Epithelial cell of alveolus of lung (primary cell): Measurements from ENCODE around the gene C1orf174. TPM values are rescaled to one million over a fixed set of nuclear protein-coding genes. Genes with fewer than 3 reads are reported as not detected.

ENCODE experiments used
- total RNA-seq: library from RNA; depleted of rRNA; stranded (reverse); fragments of >200 nt; gene quantifications from 2 replicates; pipeline ENCODE4 v1.2.1, GENCODE V29; 2015

C1orf174 gene
- 22.0 and 24.6 TPM in 2 replicates for total RNA-seq

GRCh38 chr1:3900150-3900968 is at the start of gene C1orf174:
Gene C1orf174 (minus strand): TSS chr1:3900272. CDS start chr1:3900186, 86 bp downstream.

GRCh38 chr1:3856923-3857790 is 42.9 kb downstream of the C1orf174 start, which contains the start of the genes CEP104 and DFFB:
Gene CEP104 (minus strand): TSS chr1:3857211. CDS start chr1:3852407, 4,804 bp downstream.
Gene DFFB (plus strand): TSS chr1:3857476. CDS start chr1:3857604, 128 bp downstream.

Other genes starting within 250 kb of the C1orf174 start
- gene TP73, start 247.8 kb downstream of the C1orf174 start, total RNA-seq, result 0.16 and 0.26 TPM in 2 replicates
- not detected in 2 replicates for gene CCDC27, start 147.8 kb downstream of the C1orf174 start, total RNA-seq
- gene SMIM1, start 127.5 kb downstream of the C1orf174 start, total RNA-seq, result 0.39 and 19.9 TPM in 2 replicates
- 29.4 and 30.9 TPM in 2 replicates for gene LRRC47, start 103.8 kb downstream of the C1orf174 start, total RNA-seq
- gene CEP104, start 43.1 kb downstream of the C1orf174 start, total RNA-seq, result 11.1 and 16.4 TPM in 2 replicates
- gene DFFB, start 42.8 kb downstream of the C1orf174 start, total RNA-seq, result 9.8 and 13.2 TPM in 2 replicates